DND-41 (cell line): ENCODE data around the gene POU4F1.

Experiments used
- ATAC-seq: fragments of 200-7000 bp; cut with Tn5 transposase; 3 replicates; pipeline ENCODE4 v1.9.1; 2021; ENCODE audit warnings: low read depth; ENCODE audit not compliant: insufficient read depth
- DNase-seq: peaks from one replicate; pipeline ENCODE4 v3.0.0-alpha.2; 2020
- H2AFZ ChIP-seq: 2 replicates; pipeline ENCODE4 v1.6.0; 2012; ENCODE audit warnings: low read depth, low read length
- H3K27ac ChIP-seq: 2 replicates; pipeline ENCODE4 v1.5.1; 2012; ENCODE audit warnings: low read length, inconsistent platforms
- H3K27me3 ChIP-seq: fragments of 200-600 bp; sonication (generic); 2 replicates; pipeline ENCODE4 v1.6.0; 2012; ENCODE audit warnings: low read length, mild to moderate bottlenecking, inconsistent platforms; ENCODE audit not compliant: insufficient read depth, poor library complexity
- H3K36me3 ChIP-seq: 2 replicates; pipeline ENCODE4 v1.5.1; 2012; ENCODE audit warnings: low read length, inconsistent platforms; ENCODE audit not compliant: insufficient read depth
- H3K4me1 ChIP-seq: 2 replicates; pipeline ENCODE4 v1.5.1; 2012; ENCODE audit warnings: mild to moderate bottlenecking, low read length; ENCODE audit not compliant: insufficient read depth
- H3K4me2 ChIP-seq: 2 replicates; pipeline ENCODE4 v1.6.0; 2012; ENCODE audit warnings: mild to moderate bottlenecking, moderate library complexity, low read length, inconsistent platforms; ENCODE audit not compliant: insufficient read depth
- H3K4me3 ChIP-seq, 2 experiments: fragments of 200-600 bp in 1 of 2; shearing (Covaris generic) in 1 of 2; 2 replicates each; pipeline ENCODE4 v1.5.1; 2012 to 2016; ENCODE audit warnings: inconsistent platforms in 2 of 2, low read length in 2 of 2, mild to moderate bottlenecking in 2 of 2, low read depth in 1 of 2, moderate library complexity in 1 of 2
- H3K79me2 ChIP-seq: 2 replicates; pipeline ENCODE4 v1.6.0; 2012; ENCODE audit warnings: low read length, inconsistent platforms; ENCODE audit not compliant: insufficient read depth
- H3K9ac ChIP-seq: 2 replicates; pipeline ENCODE4 v1.6.0; 2012; ENCODE audit warnings: low read depth, mild to moderate bottlenecking, inconsistent platforms, low read length, moderate library complexity
- H3K9me3 ChIP-seq: 2 replicates; pipeline ENCODE4 v1.5.1; 2012; ENCODE audit warnings: low read length, moderate library complexity, mild to moderate bottlenecking, inconsistent platforms; ENCODE audit not compliant: insufficient read depth, severe bottlenecking
- H4K20me1 ChIP-seq: 2 replicates; pipeline ENCODE4 v1.6.0; 2012; ENCODE audit warnings: low read length; ENCODE audit not compliant: insufficient read depth
- CTCF ChIP-seq: IDR thresholded peaks from 2 replicates; pipeline ENCODE4 v1.5.1; 2012; ENCODE audit warnings: borderline replicate concordance, low read length, moderate library complexity, mild to moderate bottlenecking; ENCODE audit not compliant: poor library complexity, severe bottlenecking; ENCODE audit errors: extremely low read depth
- EZH2 ChIP-seq: IDR thresholded peaks from 3 replicates; pipeline ENCODE4 v1.6.1; 2012; ENCODE audit warnings: borderline replicate concordance, low read depth, mild to moderate bottlenecking, moderate library complexity, low read length, inconsistent platforms; ENCODE audit not compliant: severe bottlenecking

Gene POU4F1

GRCh38 chr13:78569029-78569428 is 34.3 kb downstream of the POU4F1 start:
- no peak overlapping the region for H3K4me2 ChIP-seq
- no peak overlapping the region for H3K9ac ChIP-seq
- no peaks in the 10 kb centered on the region for H4K20me1 ChIP-seq
- peaks cover 6% of the 10 kb centered on the region for H3K27me3 ChIP-seq
- no peak overlapping the region for H3K4me3 ChIP-seq
- ATAC-seq (no peak), DNase-seq (no peak)
- no peaks in the 10 kb centered on the region for H3K4me1 ChIP-seq
- H3K9me3 ChIP-seq: no peaks in the 10 kb centered on the region
- H3K79me2 ChIP-seq: no peaks in the 10 kb centered on the region
- no peak overlapping the region for H2AFZ ChIP-seq
- no peaks in the 10 kb centered on the region for H3K36me3 ChIP-seq
- TF ChIP-seq EZH2 (no peak), CTCF (no peak)
- H3K27ac ChIP-seq: no peak overlapping the region

- ATAC-seq: no peak
- Histone ChIP-seq H2AFZ (no peak overlapping the region), H3K4me2 (no peak overlapping the region), H3K27ac (no peak overlapping the region), H3K79me2 (no peaks in the 10 kb centered on the region), H3K4me1 (no peaks in the 10 kb centered on the region), H3K36me3 (no peaks in the 10 kb centered on the region), H3K9me3 (no peaks in the 10 kb centered on the region), H3K9ac (no peak overlapping the region), H4K20me1 (no peaks in the 10 kb centered on the region), H3K27me3 (peaks cover 8% of the 10 kb centered on the region), H3K4me3 (no peak overlapping the region)
- DNase-seq: no peak
- TF ChIP-seq EZH2 (no peak), CTCF (no peak)
Measured at GRCh38 chr13:78566631-78567030, 36.7 kb downstream of the POU4F1 start.

DNA sequence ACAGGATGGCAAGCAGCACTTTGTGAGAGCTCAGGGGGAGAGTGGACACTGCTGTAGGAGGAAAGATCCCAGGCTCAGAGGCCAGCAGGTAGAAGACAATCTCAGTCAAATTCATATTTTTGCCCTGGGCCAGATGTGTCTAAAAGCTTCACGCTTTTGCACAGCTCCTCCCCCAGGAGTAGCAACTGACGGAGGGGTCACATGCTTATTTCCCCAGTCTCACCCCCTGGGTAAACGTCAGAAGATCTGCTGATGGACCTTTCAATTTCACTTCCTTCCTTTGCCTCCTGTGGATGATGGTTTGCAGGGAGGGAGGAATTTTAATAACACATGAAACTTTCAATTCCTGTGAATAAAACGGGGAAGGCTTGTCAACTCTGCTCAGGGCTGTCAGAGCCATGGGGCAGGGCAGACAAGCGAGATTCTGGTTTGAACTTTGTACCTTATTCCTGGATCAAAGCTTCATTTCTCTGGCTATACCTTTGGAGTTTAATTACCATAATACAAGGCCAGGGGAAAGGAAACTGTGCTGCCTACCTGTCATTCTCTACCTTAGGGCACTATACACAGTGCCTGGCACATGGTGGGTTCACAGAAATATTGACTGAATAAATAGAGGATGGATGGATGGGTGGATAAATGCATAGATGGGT is 41.0 kb downstream of the POU4F1 start:
- Histone ChIP-seq H3K36me3 (no peaks in the 10 kb centered on the region), H3K27me3 (peaks cover 6% of the 10 kb centered on the region), H4K20me1 (no peaks in the 10 kb centered on the region), H3K9ac (no peak overlapping the region), H3K9me3 (no peaks in the 10 kb centered on the region), H3K4me1 (no peaks in the 10 kb centered on the region), H3K27ac (no peak overlapping the region), H3K4me2 (no peak overlapping the region), H3K79me2 (no peaks in the 10 kb centered on the region), H2AFZ (no peak overlapping the region), H3K4me3 (no peak overlapping the region)
- DNase-seq: no peak
- ATAC-seq: no peak
- no peak for TF ChIP-seq EZH2
- TF ChIP-seq CTCF: no peak
